Natural killer cell (primary cell): ENCODE data around the gene ADAMTS20. TPM values are rescaled to one million over a fixed set of nuclear protein-coding genes. Genes with fewer than 3 reads are reported as not detected.
"Not testable (repeated sequence)": the region's sequence is repeated elsewhere in the genome, so short reads cannot be mapped to it uniquely, and the experiment has no call there.

ENCODE experiments used
- ATAC-seq, 3 donors: fragments of 150-1000 bp in 2 of 3; fragments of 200-7000 bp in 1 of 3; cut with Tn5 transposase; 1 replicate in 1 of 3; 2 replicates in 2 of 3; pipeline ENCODE4 v1.10.0; 2021; ENCODE audit warnings: mild to moderate bottlenecking in 2 of 3, moderate library complexity in 2 of 3
- DNase-seq, 2 donors: peaks; one replicate each; pipeline versions ENCODE4 v3.0.0 to v3.0.0-alpha.2; 2013 to 2021; ENCODE audit warnings: mixed read lengths in 1 of 2
- H3K27ac ChIP-seq: one replicate; pipeline ENCODE4 v1.5.1; 2013; ENCODE audit warnings: mild to moderate bottlenecking, low read length
- H3K27me3 ChIP-seq: one replicate; pipeline ENCODE4 v1.6.1; 2013; ENCODE audit warnings: low read length; ENCODE audit not compliant: control insufficient read depth, insufficient read depth
- H3K36me3 ChIP-seq: one replicate; pipeline ENCODE4 v1.6.1; 2013; ENCODE audit warnings: low read length; ENCODE audit not compliant: control insufficient read depth, insufficient read depth
- H3K4me1 ChIP-seq: one replicate; pipeline ENCODE4 v1.6.1; 2013; ENCODE audit warnings: low read length; ENCODE audit not compliant: control insufficient read depth, insufficient read depth
- H3K4me3 ChIP-seq: one replicate; pipeline ENCODE4 v1.5.1; 2013; ENCODE audit warnings: low read length
- H3K9me3 ChIP-seq: one replicate; pipeline ENCODE4 v1.6.1; 2013; ENCODE audit warnings: low read length; ENCODE audit not compliant: control insufficient read depth, insufficient read depth
- H3K27ac Mint-ChIP-seq, 2 donors: one replicate each; pipeline ENCODE4 v1.8.0; 2022; ENCODE audit warnings: mild to moderate bottlenecking in 2 of 2, mixed read lengths in 2 of 2, moderate library complexity in 1 of 2
- H3K27me3 Mint-ChIP-seq, 2 donors: one replicate each; pipeline ENCODE4 v1.8.0; 2022; ENCODE audit warnings: low read depth in 2 of 2, mixed read lengths in 2 of 2
- H3K36me3 Mint-ChIP-seq: one replicate; pipeline ENCODE4 v1.8.0; 2022; ENCODE audit warnings: mixed read lengths
- H3K4me1 Mint-ChIP-seq, 2 donors: one replicate each; pipeline ENCODE4 v1.8.0; 2022; ENCODE audit warnings: mixed read lengths in 2 of 2
- H3K4me3 Mint-ChIP-seq: one replicate; pipeline ENCODE4 v1.8.0; 2022; ENCODE audit warnings: mild to moderate bottlenecking, moderate library complexity, mixed read lengths
- H3K9me3 Mint-ChIP-seq, 2 donors: one replicate each; pipeline ENCODE4 v1.8.0; 2022; ENCODE audit warnings: mixed read lengths in 2 of 2
- CTCF ChIP-seq: fragments of 200-600 bp; IDR thresholded peaks from one replicate; pipeline ENCODE4 v1.8.0; 2022; ENCODE audit warnings: antibody characterized with exemption
- WGBS: methylation state at CpG from one replicate; pipeline ENCODE4 v1.1.7; 2013; ENCODE audit warnings: missing lambda C conversion rate; ENCODE audit not compliant: insufficient coverage; 5-methylcytosine and 5-hydroxymethylcytosine counted together
- intact Hi-C: fragments of 100-400 bp; cut with micrococcal nuclease; formaldehyde crosslinking; loops from one replicate; pipeline ENCODE4 v1.14.2; 2022
- total RNA-seq, 4 donors: library from RNA; stranded (reverse); fragments of 120-200 nt in 1 of 4; gene quantifications; one replicate each; pipeline versions ENCODE4 v1.2.3 to v1.2.4, GENCODE V29; 2013 to 2022

ADAMTS20 gene
- total RNA-seq, 3 donors from 2014 or later (not counting 1 experiment from before 2014, with no cell fraction given) = not detected

- H3K27me3 ChIP-seq = no peaks in the 10 kb centered on the region
- intact Hi-C loops = no loop called here
- no peaks in the 10 kb centered on the region for H3K36me3 ChIP-seq
- H3K4me3 Mint-ChIP-seq = no peak overlapping the region
- H3K27me3 Mint-ChIP-seq = no peaks in the 10 kb centered on the region
- 80% methylated on average over 4 of the region's 6 CpGs for WGBS
- H3K4me1 ChIP-seq = no peaks in the 10 kb centered on the region
- no peaks in the 10 kb centered on the region for H3K36me3 Mint-ChIP-seq
- ATAC-seq (no peak), DNase-seq (no peak)
- no peak overlapping the region for H3K27ac ChIP-seq
- H3K4me3 ChIP-seq = no peak overlapping the region
- TF ChIP-seq CTCF = no peak
- peaks cover 2% of the 10 kb centered on the region for H3K9me3 ChIP-seq
- H3K27ac Mint-ChIP-seq = no peak overlapping the region
- no peaks in the 10 kb centered on the region for H3K4me1 Mint-ChIP-seq
- H3K9me3 Mint-ChIP-seq = peaks cover 7 to 14% of the 10 kb centered on the region in 2 donors
Observed at GRCh38 chr12:43361031-43361710, 190.8 kb downstream of the ADAMTS20 start.

- H3K27ac ChIP-seq, H3K9me3 ChIP-seq, H3K27ac Mint-ChIP-seq, intact Hi-C loops, H3K36me3 ChIP-seq, ATAC-seq, H3K4me3 Mint-ChIP-seq, H3K4me1 Mint-ChIP-seq, H3K36me3 Mint-ChIP-seq, H3K4me3 ChIP-seq, DNase-seq, H3K4me1 ChIP-seq, H3K27me3 ChIP-seq, H3K27me3 Mint-ChIP-seq: not testable (repeated sequence)
- WGBS = 95% methylated on average over 10 of the region's 10 CpGs
- H3K9me3 Mint-ChIP-seq = peaks cover 7 to 14% of the 10 kb centered on the region in 2 donors
Observed at GRCh38 chr12:43360001-43360400, 192.0 kb downstream of the ADAMTS20 start.

GRCh38 chr12:43357141-43357540, 194.9 kb downstream of the ADAMTS20 start:
- Histone ChIP-seq H3K9me3 (no peaks in the 10 kb centered on the region), H3K27ac (no peak overlapping the region), H3K4me1 (no peaks in the 10 kb centered on the region), H3K4me3 (no peak overlapping the region), H3K36me3 (no peaks in the 10 kb centered on the region), H3K27me3 (no peaks in the 10 kb centered on the region)
- Mint-ChIP-seq H3K4me3 (no peak overlapping the region), H3K4me1 (no peaks in the 10 kb centered on the region), H3K27ac (no peak overlapping the region), H3K36me3 (no peaks in the 10 kb centered on the region), H3K27me3 (no peaks in the 10 kb centered on the region), H3K9me3 (peaks cover 2 to 4% of the 10 kb centered on the region in 2 donors)
- intact Hi-C loops = no loop called here
- no peak for TF ChIP-seq CTCF
- DNase-seq (no peak), ATAC-seq (no peak)
- no CpG with 5 or more reads among the region's 1 CpG for WGBS

GRCh38 chr12:43352001-43352400, 200.0 kb downstream of the ADAMTS20 start:
- Histone ChIP-seq H3K27ac (no peak overlapping the region), H3K4me1 (no peaks in the 10 kb centered on the region), H3K9me3 (no peaks in the 10 kb centered on the region), H3K27me3 (no peaks in the 10 kb centered on the region), H3K4me3 (no peak overlapping the region), H3K36me3 (no peaks in the 10 kb centered on the region)
- no peak for TF ChIP-seq CTCF
- H3K36me3 Mint-ChIP-seq = no peaks in the 10 kb centered on the region
- ATAC-seq = no peak
- intact Hi-C loops = no loop called here
- no peaks in the 10 kb centered on the region for H3K27me3 Mint-ChIP-seq
- 55% methylated on average over 3 of the region's 3 CpGs for WGBS
- no peak overlapping the region for H3K27ac Mint-ChIP-seq
- H3K9me3 Mint-ChIP-seq = peaks cover 2 to 5% of the 10 kb centered on the region in 2 donors
- no peaks in the 10 kb centered on the region for H3K4me1 Mint-ChIP-seq
- no peak for DNase-seq
- H3K4me3 Mint-ChIP-seq = no peak overlapping the region
